ENCODE measurements around the gene PLPP2. TPM values are rescaled to one million over a fixed set of nuclear protein-coding genes. Genes with fewer than 3 reads are reported as not detected.

Gene PLPP2
- total RNA-seq, 1 experiment from 2014 or later: 143 TPM

DNA sequence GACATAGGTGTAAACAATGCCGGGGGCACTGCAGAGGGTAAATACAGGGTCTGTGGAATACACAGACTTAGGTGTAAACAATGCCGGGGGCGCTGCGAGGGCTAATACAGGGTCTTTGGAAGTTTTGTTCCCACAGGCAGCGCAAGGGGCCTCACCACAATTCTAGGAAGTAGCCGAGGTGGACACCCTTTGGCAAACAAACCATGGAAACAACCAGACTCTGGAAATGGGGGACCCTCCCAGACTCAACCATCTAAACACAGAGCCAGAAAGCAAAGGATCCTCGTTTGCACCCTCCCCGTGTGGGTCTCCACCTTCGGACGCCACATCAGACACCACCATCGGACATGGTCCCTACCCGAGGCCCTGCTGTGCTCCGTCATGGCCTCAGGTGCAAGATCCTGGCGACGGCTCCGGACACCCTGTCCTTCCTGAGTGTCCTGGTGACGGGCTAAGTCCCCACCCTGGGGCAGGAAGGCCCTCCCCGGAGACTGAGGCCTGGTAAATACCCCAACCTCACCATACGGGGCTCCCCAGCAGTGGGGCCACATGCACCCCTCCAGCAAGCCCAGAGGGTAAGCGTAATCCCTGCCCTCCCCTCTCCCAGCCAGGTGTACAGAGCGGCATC is 16.7 kb upstream of the PLPP2 start:
- Histone ChIP-seq H3K9me3 (ENCODE audit: insufficient read depth, low read depth) (no peaks in the 10 kb centered on the region), H3K9me2 (ENCODE audit: insufficient read depth) (no peaks in the 10 kb centered on the region), H3K4me1 (replicated peaks; ENCODE audit: insufficient read depth) (no peaks in the 10 kb centered on the region), H3K79me2 (ENCODE audit: low read depth) (no peaks in the 10 kb centered on the region), H2AFZ (no peak overlapping the region), H4K20me1 (ENCODE audit: insufficient read depth) (no peaks in the 10 kb centered on the region; the same call in 1 of the 2 replicates), H3K27me3 (ENCODE audit: insufficient read depth, low read depth) (no peaks in the 10 kb centered on the region), H3K27ac (no peak overlapping the region), H3K4me2 (no peak overlapping the region), H3K36me3 (ENCODE audit: low read depth) (no peaks in the 10 kb centered on the region), H3K4me3 (no peak overlapping the region), H3F3A (ENCODE audit: insufficient read depth, low read depth) (no peaks in the 10 kb centered on the region)
- ChIA-PET POLR2A (ENCODE audit: unreplicated experiment) (no interaction called here), CTCF (no interaction called here)
- intact Hi-C loops (cut with micrococcal nuclease; ENCODE audit: unreplicated experiment): no loop called here
- BruUV-seq (replicated peaks): no TSS peak
- no peak for TF ChIP-seq CTCF (conservative IDR thresholded peaks at IDR 0.05)
- TF ChIP-seq EZH2 (IDR thresholded peaks at IDR 0.05; ENCODE audit: low read depth): no peak
- DNase-seq: no peak

DNA sequence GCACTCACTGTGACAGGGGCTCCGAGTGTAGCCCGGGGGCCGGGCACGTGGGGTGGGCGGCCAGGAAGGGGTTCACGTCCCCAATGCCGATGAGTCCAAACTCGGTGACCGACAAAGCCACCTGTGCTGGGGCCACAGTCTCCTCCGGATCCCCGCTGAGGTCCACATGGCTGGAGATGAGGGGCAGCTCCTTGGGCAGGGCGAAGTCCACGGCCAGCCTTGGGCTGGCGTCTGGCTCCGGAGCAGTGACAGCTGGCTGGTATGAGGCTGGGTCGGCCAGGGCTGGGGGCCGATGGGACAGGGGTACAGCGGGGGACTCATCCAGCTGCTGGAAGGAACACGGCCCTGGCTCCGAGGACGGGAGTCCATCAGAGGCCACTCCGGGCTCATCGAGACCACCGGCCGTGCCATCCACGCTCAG is 15.9 kb upstream of the PLPP2 start:
- Histone ChIP-seq H3K4me3 (no peak overlapping the region), H4K20me1 (ENCODE audit: insufficient read depth) (no peaks in the 10 kb centered on the region; the same call in 1 of the 2 replicates), H2AFZ (no peak overlapping the region), H3K9me2 (ENCODE audit: insufficient read depth) (no peaks in the 10 kb centered on the region), H3F3A (ENCODE audit: insufficient read depth, low read depth) (no peaks in the 10 kb centered on the region), H3K9me3 (ENCODE audit: insufficient read depth, low read depth) (no peaks in the 10 kb centered on the region), H3K27ac (no peak overlapping the region), H3K36me3 (ENCODE audit: low read depth) (no peaks in the 10 kb centered on the region), H3K4me1 (replicated peaks; ENCODE audit: insufficient read depth) (no peaks in the 10 kb centered on the region), H3K79me2 (ENCODE audit: low read depth) (no peaks in the 10 kb centered on the region), H3K4me2 (no peak overlapping the region), H3K27me3 (ENCODE audit: insufficient read depth, low read depth) (no peaks in the 10 kb centered on the region)
- CTCF ChIA-PET: no interaction called here
- POLR2A ChIA-PET (ENCODE audit: unreplicated experiment): no interaction called here
- TF ChIP-seq EZH2 (IDR thresholded peaks at IDR 0.05; ENCODE audit: low read depth): no peak
- TF ChIP-seq CTCF (conservative IDR thresholded peaks at IDR 0.05): no peak
- no peak for DNase-seq
- intact Hi-C loops (cut with micrococcal nuclease; ENCODE audit: unreplicated experiment): no loop called here
- no TSS peak for BruUV-seq (replicated peaks)

DNA sequence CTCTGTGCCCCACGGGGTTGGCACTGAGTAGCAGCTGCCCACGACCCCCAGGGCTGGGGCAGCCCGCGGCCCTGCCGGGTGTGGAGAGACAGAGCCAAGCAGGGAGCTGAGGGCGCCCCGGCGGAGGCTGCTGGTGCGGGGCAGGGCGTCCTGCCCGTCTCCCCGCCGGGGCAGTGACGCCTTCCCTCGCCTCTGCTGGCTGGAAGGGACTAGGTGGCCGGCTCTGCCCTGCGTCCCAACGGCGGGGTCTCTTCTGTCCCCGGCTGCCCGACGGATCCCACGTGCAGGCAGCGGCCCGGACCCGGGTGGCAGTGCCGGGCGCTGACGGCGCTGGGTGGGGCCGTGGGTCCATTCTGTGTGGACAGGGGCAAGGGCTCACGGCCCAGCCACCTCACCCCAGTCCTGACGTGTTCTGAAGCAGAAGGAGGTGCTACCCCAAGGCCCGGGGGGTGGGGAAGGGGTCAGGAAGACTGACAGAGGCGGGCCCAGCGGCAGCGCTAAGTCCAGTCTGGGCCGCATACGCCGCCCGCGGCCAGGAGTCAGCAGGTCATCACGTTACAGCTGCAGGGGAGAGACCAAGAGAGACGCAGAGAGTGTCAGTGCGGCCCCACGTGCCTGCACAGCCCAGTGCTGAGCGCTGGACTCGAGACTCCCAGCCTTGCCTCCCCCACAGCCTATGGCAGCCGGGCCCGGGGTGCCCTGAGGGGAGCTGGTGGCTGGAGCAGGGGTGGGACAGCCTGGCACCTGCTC is 15.1 kb upstream of the PLPP2 start:
- no peak for DNase-seq
- ChIA-PET POLR2A (ENCODE audit: unreplicated experiment) (no interaction called here), CTCF (no interaction called here)
- Histone ChIP-seq H3F3A (ENCODE audit: insufficient read depth, low read depth) (0 out of 2 replicates have a peak, but pooled peaks cover 2% of the 10 kb centered on the region), H3K9me2 (ENCODE audit: insufficient read depth) (no peaks in the 10 kb centered on the region), H3K4me3 (no peak overlapping the region), H3K27me3 (ENCODE audit: insufficient read depth, low read depth) (no peaks in the 10 kb centered on the region), H3K4me1 (replicated peaks; ENCODE audit: insufficient read depth) (no peaks in the 10 kb centered on the region), H3K9me3 (ENCODE audit: insufficient read depth, low read depth) (no peaks in the 10 kb centered on the region), H3K27ac (no peak overlapping the region), H4K20me1 (ENCODE audit: insufficient read depth) (no peaks in the 10 kb centered on the region; the same call in 1 of the 2 replicates), H3K79me2 (ENCODE audit: low read depth) (no peaks in the 10 kb centered on the region), H2AFZ (no peak overlapping the region), H3K4me2 (no peak overlapping the region), H3K36me3 (ENCODE audit: low read depth) (no peaks in the 10 kb centered on the region)
- intact Hi-C loops (cut with micrococcal nuclease; ENCODE audit: unreplicated experiment): no loop called here
- TF ChIP-seq EZH2 (IDR thresholded peaks at IDR 0.05; ENCODE audit: low read depth) (no peak), CTCF (conservative IDR thresholded peaks at IDR 0.05) (no peak)
- no TSS peak for BruUV-seq (replicated peaks)

All from PC-9 (cell line).